HEK293T (cell line): ENCODE measurements around the gene PPID.
A peak's percentile ranks its signal among the peaks of the same experiment; 100 is the strongest.
"Not testable (repeated sequence)": the region's sequence is repeated elsewhere in the genome, so short reads cannot be mapped to it uniquely, and the experiment has no call there.

Experiments
- CTCF ChIA-PET: fragments of 350-600 bp; formaldehyde crosslinking; extraction: SDS; loops from one replicate; lab custom pipeline; 2021; ENCODE audit warnings: antibody characterized with exemption, inconsistent platforms; lab: Yijun Ruan, JAX
- POLR2A ChIA-PET: fragments of 350-600 bp; formaldehyde crosslinking; extraction: SDS; loops from one replicate; lab custom pipeline; 2020; ENCODE audit warnings: antibody characterized with exemption, inconsistent platforms; lab: Yijun Ruan, JAX
- DNase-seq: peaks from one replicate; pipeline ENCODE4 v3.0.0; 2012; ENCODE audit warnings: mixed read lengths; ENCODE audit errors: extremely low spot score
- ARNT ChIP-seq: fragments of 450-650 bp; IDR thresholded peaks from 2 replicates; pipeline ENCODE4 v1.6.1; 2017; ENCODE audit warnings: mild to moderate bottlenecking
- BHLHE40 ChIP-seq: fragments of 450-650 bp; IDR thresholded peaks from 2 replicates; pipeline ENCODE4 v1.6.1; 2016; ENCODE audit warnings: mild to moderate bottlenecking, moderate library complexity, borderline replicate concordance
- CTBP1 ChIP-seq: fragments of 450-650 bp; IDR thresholded peaks from 2 replicates; pipeline ENCODE4 v1.6.1; 2016; ENCODE audit warnings: borderline replicate concordance
- ELF4 ChIP-seq: fragments of 450-650 bp; IDR thresholded peaks from 2 replicates; pipeline ENCODE4 v1.6.1; 2017; ENCODE audit warnings: antibody characterized with exemption
- FOXA1 ChIP-seq: fragments of 450-650 bp; IDR thresholded peaks from 2 replicates; pipeline ENCODE4 v1.6.1; 2016; ENCODE audit warnings: mild to moderate bottlenecking
- FOXK2 ChIP-seq: fragments of 450-650 bp; IDR thresholded peaks from 2 replicates; pipeline ENCODE4 v1.6.1; 2016; ENCODE audit warnings: mild to moderate bottlenecking
- FOXM1 ChIP-seq: fragments of 450-650 bp; IDR thresholded peaks from 2 replicates; pipeline ENCODE4 v1.6.1; 2017; ENCODE audit warnings: mild to moderate bottlenecking, borderline replicate concordance
- HDGF ChIP-seq: fragments of 450-650 bp; IDR thresholded peaks from 2 replicates; pipeline ENCODE4 v1.6.1; 2017; ENCODE audit warnings: antibody characterized with exemption, borderline replicate concordance
- L3MBTL2 ChIP-seq: fragments of 450-650 bp; conservative IDR thresholded peaks from 2 replicates; pipeline ENCODE4 v1.6.1; 2016; ENCODE audit warnings: mild to moderate bottlenecking
- LEF1 ChIP-seq: fragments of 450-650 bp; IDR thresholded peaks from 2 replicates; pipeline ENCODE4 v1.6.1; 2017; ENCODE audit warnings: mild to moderate bottlenecking, borderline replicate concordance
- NFRKB ChIP-seq: fragments of 450-650 bp; IDR thresholded peaks from 2 replicates; pipeline ENCODE4 v1.6.1; 2016; ENCODE audit warnings: mild to moderate bottlenecking, moderate library complexity
- SP1 ChIP-seq: fragments of 450-650 bp; IDR thresholded peaks from 2 replicates; pipeline ENCODE4 v1.6.1; 2017
- SUZ12 ChIP-seq: fragments of 450-650 bp; IDR thresholded peaks from 2 replicates; pipeline ENCODE4 v1.6.1; 2016; ENCODE audit warnings: mild to moderate bottlenecking
- TARDBP ChIP-seq: fragments of 450-650 bp; IDR thresholded peaks from 2 replicates; pipeline ENCODE4 v1.6.1; 2016
- ZNF384 ChIP-seq: fragments of 450-650 bp; IDR thresholded peaks from 2 replicates; pipeline ENCODE4 v1.6.1; 2016
- TF ChIP-seq, protein P1 (sequence below): fragments of 450-650 bp; IDR thresholded peaks from 2 replicates; pipeline ENCODE4 v1.6.1; 2016

Gene PPID

DNA sequence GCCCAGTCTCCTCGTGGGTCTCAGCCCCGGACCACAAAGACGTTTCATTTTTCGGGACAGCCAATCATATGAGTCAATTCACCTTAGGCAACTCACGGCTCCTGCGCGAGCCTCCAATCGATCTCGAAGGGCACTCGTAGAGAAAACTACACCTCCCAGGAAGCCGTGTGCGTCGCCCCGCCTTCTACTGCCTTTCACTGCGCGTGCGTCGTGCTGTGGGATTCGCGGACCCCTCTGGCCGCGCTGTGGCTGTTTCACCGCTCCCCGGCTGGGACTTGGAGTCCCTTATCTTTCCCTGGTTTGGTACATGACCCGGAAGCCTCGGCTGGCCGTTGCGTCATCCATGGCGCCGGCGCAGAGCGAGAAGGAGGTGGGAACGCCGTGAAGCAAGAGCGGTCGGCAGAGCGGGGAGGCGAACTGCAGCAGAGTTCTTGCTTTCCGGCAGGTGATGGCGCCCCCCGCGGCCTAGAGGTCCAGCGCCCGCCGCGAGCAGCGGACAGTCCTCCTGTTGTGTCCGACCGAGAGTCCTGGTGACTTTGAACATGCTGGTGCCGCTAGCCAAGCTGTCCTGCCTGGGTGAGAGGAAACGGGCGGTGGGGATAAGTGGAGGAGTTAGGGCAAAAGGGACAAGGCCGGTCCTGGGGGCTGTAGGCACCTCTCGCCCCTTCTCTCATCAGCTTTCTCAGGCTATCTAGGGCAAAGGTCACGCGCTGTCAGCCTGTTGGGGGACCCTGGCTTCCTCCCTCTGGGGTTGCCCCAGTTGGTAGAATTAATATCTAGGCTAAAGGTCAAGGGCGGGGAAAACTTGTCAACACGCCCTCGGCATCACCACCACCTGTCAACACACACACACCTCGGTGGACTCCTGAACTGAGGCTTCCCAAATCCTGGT is 51.0 kb downstream of the PPID start, which contains the start of gene ETFDH:
Gene ETFDH, plus strand, starts transcription at position 382 of the 892 bp plus-strand sequence. Its CDS starts 161 bp downstream, at position 543.
- DNase-seq = peak; percentile 95
- ChIA-PET POLR2A (interaction anchor here (0.6 kb wide), 1 partner anchor 709 kb away, joined by 3 read pairs; no protein-coding TSS in a partner anchor), CTCF (interaction anchor here (0.6 kb wide), 1 partner anchor 703 kb away, joined by 3 read pairs; no protein-coding TSS in a partner anchor)
- TF ChIP-seq, protein P1, sequence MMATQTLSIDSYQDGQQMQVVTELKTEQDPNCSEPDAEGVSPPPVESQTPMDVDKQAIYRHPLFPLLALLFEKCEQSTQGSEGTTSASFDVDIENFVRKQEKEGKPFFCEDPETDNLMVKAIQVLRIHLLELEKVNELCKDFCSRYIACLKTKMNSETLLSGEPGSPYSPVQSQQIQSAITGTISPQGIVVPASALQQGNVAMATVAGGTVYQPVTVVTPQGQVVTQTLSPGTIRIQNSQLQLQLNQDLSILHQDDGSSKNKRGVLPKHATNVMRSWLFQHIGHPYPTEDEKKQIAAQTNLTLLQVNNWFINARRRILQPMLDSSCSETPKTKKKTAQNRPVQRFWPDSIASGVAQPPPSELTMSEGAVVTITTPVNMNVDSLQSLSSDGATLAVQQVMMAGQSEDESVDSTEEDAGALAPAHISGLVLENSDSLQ = peak; percentile 78
- TF ChIP-seq ELF4 = peak; percentile 73; the same call in 1 of the 2 replicates
- TF ChIP-seq L3MBTL2 = peak; percentile 80
- no peak for TF ChIP-seq LEF1

DNA sequence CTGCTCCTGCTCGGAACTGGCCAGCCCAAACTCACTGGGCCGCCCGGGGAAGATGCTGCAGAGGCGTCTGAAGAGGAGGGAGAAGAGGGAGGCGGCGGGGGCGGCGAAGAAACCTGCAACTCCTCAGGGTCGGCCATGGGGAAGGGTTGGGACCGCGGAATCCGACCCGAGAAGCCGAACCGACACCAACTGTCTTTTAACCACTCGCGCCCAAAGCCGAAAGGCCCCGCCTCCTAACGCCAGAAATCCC is 51.6 kb downstream of the PPID start, which contains the start of gene C4orf46:
Gene C4orf46, minus strand, starts transcription at position 223 of the 250 bp plus-strand sequence. Its CDS starts 86 bp downstream, at position 137.
- ChIA-PET CTCF (no interaction called here), POLR2A (interaction anchor here (0.9 to 1.2 kb wide), 2 partner anchors 11 to 98 kb away, joined by 3 to 4 read pairs; partner anchors contain the start of gene FNIP2)
- no peak for DNase-seq
- no peak for TF ChIP-seq FOXK2
- no peak for TF ChIP-seq SUZ12
- TF ChIP-seq FOXA1 = no peak
- TF ChIP-seq HDGF = no peak
- TF ChIP-seq, protein P1 = no peak
- no peak for TF ChIP-seq ELF4
- no peak for TF ChIP-seq ARNT
- no peak for TF ChIP-seq BHLHE40
- TF ChIP-seq NFRKB = no peak

DNA sequence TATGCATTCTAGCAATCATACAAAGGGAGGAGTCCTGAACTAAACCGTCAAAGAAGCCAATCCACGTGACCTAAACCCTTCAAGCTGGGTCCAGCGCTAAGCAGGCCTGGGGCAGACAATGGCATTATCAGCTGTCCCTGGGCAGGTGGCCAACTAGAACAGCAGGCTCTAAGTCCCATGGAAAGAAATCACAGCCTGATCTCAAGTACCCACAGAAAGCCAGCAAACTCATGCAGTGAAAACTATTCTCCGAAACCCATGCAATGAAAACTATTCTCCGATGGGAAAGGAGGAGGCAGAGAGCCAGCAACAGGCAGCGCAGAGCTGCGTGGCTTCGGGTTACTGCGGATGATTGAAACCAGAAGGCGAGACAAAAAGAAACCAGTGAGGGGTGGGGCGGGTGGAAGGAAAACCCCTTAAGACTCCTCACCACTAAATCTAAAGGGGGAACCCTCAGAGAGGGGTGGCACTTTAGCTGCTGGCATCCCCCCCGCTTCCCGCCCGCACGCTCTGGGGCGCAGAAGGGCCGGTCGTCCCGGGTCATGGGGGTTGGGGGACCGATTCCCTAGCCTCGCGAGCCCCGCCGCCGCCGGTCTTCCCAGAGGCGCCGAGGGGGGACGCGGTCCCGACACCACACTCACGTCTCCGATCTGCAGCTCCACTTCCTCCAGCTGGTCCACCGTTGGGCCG is 52.1 kb downstream of the PPID start:
- POLR2A ChIA-PET = interaction anchor here (0.8 to 1.2 kb wide), 5 partner anchors 11 to 461 kb away, joined by 3 to 4 read pairs (median 3); partner anchors contain the start of genes FNIP2, PPID and TMEM144
- CTCF ChIA-PET = no interaction called here
- TF ChIP-seq SP1 = no peak
- TF ChIP-seq L3MBTL2 = peak; percentile 68
- no peak for TF ChIP-seq NFRKB
- no peak for TF ChIP-seq ZNF384
- DNase-seq = peak; percentile 53

DNA sequence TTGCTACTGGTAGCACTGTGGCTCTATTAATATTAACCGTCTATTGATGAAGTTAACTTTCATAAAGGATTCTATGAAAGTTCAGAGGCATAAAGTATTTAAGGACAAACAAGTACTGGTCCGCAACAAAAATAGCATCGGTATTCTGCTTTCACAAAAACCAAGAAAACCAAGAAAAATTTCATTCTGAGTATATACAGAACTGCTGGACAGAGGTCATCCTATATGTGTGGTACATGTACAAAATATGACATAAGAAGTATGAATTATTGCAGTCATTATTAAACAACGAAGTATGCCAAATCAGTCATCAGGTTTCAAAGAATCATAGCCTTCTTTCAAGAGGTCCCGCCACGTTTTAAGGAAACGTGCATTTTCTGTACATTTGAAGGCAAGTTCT is 53.9 kb downstream of the PPID start:
- POLR2A ChIA-PET = no interaction called here
- TF ChIP-seq BHLHE40 = no peak
- no peak for TF ChIP-seq TARDBP
- no peak for TF ChIP-seq FOXA1
- no peak for DNase-seq
- CTCF ChIA-PET = no interaction called here

DNA sequence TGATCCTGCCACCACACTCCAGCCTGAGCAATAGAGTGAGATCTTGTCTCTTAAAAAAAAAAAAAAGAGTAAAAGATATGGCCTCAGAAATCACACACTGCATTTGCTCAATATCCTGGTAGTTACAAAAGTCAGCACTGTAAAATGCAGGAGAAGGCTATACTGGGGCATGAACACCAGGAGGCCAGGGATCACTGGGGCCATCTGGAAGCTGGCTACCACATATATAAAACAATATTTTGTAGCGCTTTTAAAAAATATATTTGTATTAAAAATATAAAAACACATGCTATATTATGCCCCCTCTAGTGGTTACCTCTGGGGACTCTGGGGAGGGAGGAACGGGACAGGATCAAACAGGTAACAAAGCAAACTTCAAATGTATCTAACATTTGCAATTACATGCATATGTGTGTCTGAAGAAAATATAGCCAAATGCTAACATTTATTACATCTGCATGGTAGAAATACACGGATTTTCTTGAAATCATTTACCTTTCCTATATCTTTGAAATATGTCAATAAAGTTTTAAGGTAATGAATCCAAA is 55.5 kb downstream of the PPID start:
- ChIA-PET POLR2A (no interaction called here), CTCF (interaction anchor here (0.5 to 1.2 kb wide), 4 partner anchors 43 to 1905 kb away, joined by 3 to 5 read pairs (median 3); no protein-coding TSS in a partner anchor)
- peak; percentile 44 for DNase-seq
- TF ChIP-seq L3MBTL2 (no peak), ZNF384 (peak; percentile 55)

DNA sequence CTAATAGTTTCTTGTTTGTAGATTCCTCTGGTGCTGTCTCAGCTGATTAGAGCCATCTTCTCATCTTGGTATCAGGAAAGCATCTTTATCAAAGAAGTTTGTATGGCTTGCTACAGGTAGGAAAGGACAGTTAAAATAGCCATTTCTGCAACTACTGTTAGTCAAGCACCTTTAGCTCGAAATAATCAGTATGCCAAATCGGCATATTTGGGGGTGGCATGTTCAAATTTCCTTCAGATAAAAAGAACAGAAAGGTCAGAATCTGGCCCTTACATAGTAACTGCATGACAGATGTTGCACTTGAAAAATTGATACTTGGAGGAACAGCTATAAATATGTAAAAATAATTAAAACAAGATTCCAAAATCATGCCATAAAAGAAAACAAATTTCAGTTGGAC is 56.3 kb downstream of the PPID start:
- CTCF ChIA-PET = interaction anchor here (0.5 to 1.2 kb wide), 3 partner anchors 44 to 1904 kb away, joined by 3 to 5 read pairs (median 3); no protein-coding TSS in a partner anchor
- no peak for TF ChIP-seq CTBP1
- no peak for TF ChIP-seq ZNF384
- DNase-seq = no peak
- POLR2A ChIA-PET = interaction anchor here (0.8 kb wide), 1 partner anchor 11 kb away, joined by 3 read pairs; no protein-coding TSS in a partner anchor

DNA sequence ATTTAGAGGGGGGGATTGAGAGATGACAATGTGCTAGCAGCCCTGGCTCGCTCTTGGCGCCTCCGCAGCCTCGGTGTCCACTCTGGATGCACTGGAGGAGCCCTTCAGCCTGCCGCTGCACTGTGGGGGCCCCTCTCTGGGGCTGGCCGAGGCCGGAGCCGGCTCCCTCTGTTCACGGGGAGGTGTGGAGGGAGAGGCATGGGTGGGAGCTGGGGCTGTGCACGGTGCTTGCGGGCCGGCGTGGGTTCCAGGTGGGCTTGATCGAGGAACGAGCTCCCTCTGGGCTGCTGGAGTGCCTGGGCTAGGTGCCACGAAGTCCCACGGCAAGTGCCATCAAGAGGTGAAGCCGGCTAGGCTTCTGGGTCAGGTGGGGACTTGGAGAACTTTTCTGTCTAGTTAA is 58.4 kb downstream of the PPID start:
- ChIA-PET POLR2A (no interaction called here), CTCF (interaction anchor here (1.2 kb wide), 1 partner anchor 9 kb away, joined by 3 read pairs; no protein-coding TSS in a partner anchor)
- TF ChIP-seq LEF1 = no peak
- TF ChIP-seq ELF4 = no peak
- no peak for TF ChIP-seq L3MBTL2
- TF ChIP-seq, protein P1 = no peak
- TF ChIP-seq SP1 = no peak
- no peak for TF ChIP-seq TARDBP
- no peak for TF ChIP-seq HDGF
- no peak for TF ChIP-seq FOXM1
- TF ChIP-seq FOXA1 = no peak
- no peak for TF ChIP-seq BHLHE40
- TF ChIP-seq CTBP1 = no peak
- no peak for TF ChIP-seq NFRKB
- no peak for TF ChIP-seq ZNF384
- TF ChIP-seq SUZ12 = no peak
- TF ChIP-seq ARNT = no peak
- DNase-seq = no peak

DNA sequence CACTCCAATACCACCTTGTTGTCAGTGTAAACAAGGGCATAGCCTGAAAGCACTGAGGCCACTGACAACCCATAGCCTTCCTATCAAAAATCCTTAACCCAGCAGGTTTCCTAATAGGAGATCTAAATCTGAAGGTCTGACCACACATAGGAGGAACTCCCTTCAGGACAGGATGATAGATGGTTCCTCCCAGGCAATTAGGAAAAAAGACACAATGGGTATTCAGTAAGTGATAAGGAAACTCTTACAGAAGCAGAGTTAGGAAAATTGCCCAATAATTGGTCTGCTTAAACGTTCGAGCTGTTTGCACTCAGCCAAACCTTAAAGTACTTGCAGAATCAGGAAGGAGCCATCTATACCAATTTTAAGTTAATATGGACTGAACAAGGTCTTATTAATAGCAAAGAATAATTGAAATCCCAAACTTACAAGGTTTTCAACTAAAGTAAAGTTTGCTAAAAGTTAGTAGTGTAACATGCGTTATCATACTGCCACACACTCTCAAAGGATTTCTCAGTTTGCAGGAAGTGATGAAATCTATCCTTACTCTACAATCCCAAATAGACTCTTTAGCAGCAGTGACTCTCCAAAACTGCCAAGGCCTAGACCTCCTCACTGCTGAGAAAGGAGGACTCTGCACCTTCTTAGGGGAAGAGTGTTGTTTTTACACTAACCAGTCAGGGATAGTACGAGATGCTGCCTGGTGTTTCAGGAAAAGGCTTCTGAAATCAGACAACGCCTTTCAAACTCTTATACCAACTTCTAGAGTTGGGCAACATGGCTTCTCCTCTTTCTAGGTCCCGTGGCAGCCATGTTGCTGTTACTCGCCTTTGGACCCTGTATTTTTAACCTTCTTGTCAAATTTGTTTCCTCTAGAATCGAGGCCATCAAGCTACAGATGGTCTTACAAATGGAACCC is 59.2 kb downstream of the PPID start:
- CTCF ChIA-PET = interaction anchor here (1.2 kb wide), 1 partner anchor 8 kb away, joined by 3 read pairs; no protein-coding TSS in a partner anchor
- POLR2A ChIA-PET, DNase-seq: not testable (repeated sequence)

DNA sequence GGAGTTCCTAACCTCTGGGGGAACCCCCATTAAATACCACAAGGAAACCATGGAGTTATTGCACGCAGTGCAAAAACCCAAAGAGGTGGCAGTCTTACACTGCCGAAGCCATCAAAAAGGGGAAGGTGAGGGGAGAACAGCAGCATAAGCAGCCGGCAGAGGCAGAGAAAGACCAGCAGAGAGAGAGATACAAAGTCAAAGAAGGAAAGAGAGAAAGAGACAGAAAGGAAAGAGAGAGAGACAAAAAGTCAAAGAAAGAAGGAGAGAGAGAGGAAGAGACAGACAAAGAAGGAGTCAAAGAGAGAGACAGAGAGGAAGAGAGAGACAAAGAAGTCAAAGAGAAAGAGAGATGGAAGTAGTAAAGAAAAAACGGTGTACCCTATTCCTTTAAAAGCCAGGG is 59.9 kb downstream of the PPID start:
- DNase-seq, CTCF ChIA-PET, POLR2A ChIA-PET: not testable (repeated sequence)
